Adrenal gland (tissue), 12 donors: ENCODE data around the gene MED13. TPM values are rescaled to one million over a fixed set of nuclear protein-coding genes. Genes with fewer than 3 reads are reported as not detected.

Source experiments
- DNase-seq, 7 donors: peaks; one replicate each; pipeline ENCODE4 v3.0.0-alpha.2; 2019 to 2020
- H3K27ac ChIP-seq, 5 donors: fragments of 200-600 bp; sonication (generic) in 4 of 5; 1 replicate in 3 of 5; 2 replicates in 2 of 5; pipeline versions ENCODE4 v1.5.1 to v1.8.0; 2016 to 2020; ENCODE audit warnings: mild to moderate bottlenecking in 1 of 5
- H3K27me3 ChIP-seq: fragments of 200-600 bp; 2 replicates; pipeline ENCODE4 v1.8.0; 2021
- H3K36me3 ChIP-seq, 2 donors: fragments of 200-600 bp; replicated peaks in 1 of 2; 1 replicate in 1 of 2; 2 replicates in 1 of 2; pipeline versions ENCODE4 v1.5.1 to v1.8.0; 2018 to 2022
- H3K4me1 ChIP-seq, 2 donors: fragments of 200-600 bp; replicated peaks in 1 of 2; 1 replicate in 1 of 2; 2 replicates in 1 of 2; pipeline versions ENCODE4 v1.5.1 to v1.8.0; 2018 to 2021
- H3K4me3 ChIP-seq, 4 donors: fragments of 200-600 bp; sonication (generic) in 3 of 4; one replicate each; pipeline ENCODE4 v1.5.1; 2016 to 2018
- H3K9me3 ChIP-seq, 3 donors: fragments of 200-600 bp; sonication (generic) in 1 of 3; replicated peaks in 1 of 3; 1 replicate in 2 of 3; 2 replicates in 1 of 3; pipeline versions ENCODE4 v1.5.1 to v1.8.0; 2016 to 2021
- CTCF ChIP-seq, 6 experiments: fragments of 450-650 bp in 4 of 6; fragments of 200-600 bp in 2 of 6; sonication (generic) in 1 of 6; IDR thresholded peaks; 1 replicate in 5 of 6; 2 replicates in 1 of 6; pipeline versions ENCODE4 v1.5.1 to v1.8.0; 2016 to 2021; ENCODE audit warnings: antibody characterized with exemption in 6 of 6, mild to moderate bottlenecking in 2 of 6, moderate library complexity in 1 of 6
- POLR2A ChIP-seq, 2 donors: fragments of 450-650 bp; IDR thresholded peaks; one replicate each; pipeline ENCODE4 v1.6.1; 2017; ENCODE audit warnings: antibody characterized with exemption in 2 of 2, mild to moderate bottlenecking in 2 of 2, moderate library complexity in 1 of 2
- WGBS, 4 donors: extraction: QIAGEN DNeasy Blood & Tissue Kit in 2 of 4; methylation state at CpG; one replicate each; pipeline versions ENCODE4 v1.1.5 to v1.1.7; 2013 to 2017; 5-methylcytosine and 5-hydroxymethylcytosine counted together
- intact Hi-C, 2 donors: fragments of 100-400 bp; cut with DNase I; formaldehyde crosslinking; loops; one replicate each; pipeline versions ENCODE4 v1.14.1 to v1.15.0; 2022 to 2023
- polyA plus RNA-seq, 3 donors: library from polyadenylated mRNA; stranded (reverse); fragments of 200-250 nt in 2 of 3; fragments of 350-450 nt in 1 of 3; fragmentation: Illumina TruSeq in 1 of 3; extraction: RNeasy Lipid Tissue Mini Kit (QIAGEN cat#74804) in 1 of 3; gene quantifications; one replicate each; pipeline ENCODE4 v1.2.3, GENCODE V29; 2013 to 2014
- total RNA-seq, 9 donors: library from RNA; depleted of rRNA in 4 of 9; stranded (reverse); fragments of >200 nt in 4 of 9; fragments of 120-200 nt in 1 of 9; fragmentation: NEBNext Ultra II Directional in 1 of 9; extraction: Animal tissue kit (Norgen Biotek cat#: 25700) in 1 of 9; gene quantifications; one replicate each; pipeline versions ENCODE4 v1.1.0 to v1.2.4, GENCODE V29; 2013 to 2023
- donor health status: healthy with polysubstance abuse.
- donor health status: Bipolar disorder and iron deficiency.
- donor health status: DM: yes; HTN: yes; CAD: no.
- donor health status: DM: no; HTN: no; CAD: no.
- donor health status: DM: no; HTN: no; CAD: no.
- donor health status: DM: yes; HTN: yes; CAD: no.

MED13 gene
- total and polyA plus RNA-seq, 12 donors, result 8.2 to 62.3 (median 51.8) TPM

- Histone ChIP-seq H3K4me1 (peaks cover 21 to 31% of the 10 kb centered on the region in 2 donors), H3K36me3 (peaks cover 0 to 13% of the 10 kb centered on the region in 2 donors), H3K27me3 (no peaks in the 10 kb centered on the region), H3K9me3 (no peaks in the 10 kb centered on the region), H3K27ac (peak overlapping the region; percentile 53 to 99 (median 98)), H3K4me3 (peak overlapping the region in 3 of 4 donors; percentile 56 to 98 (median 96))
- TF ChIP-seq CTCF (IDR thresholded peaks at IDR 0.05), result no peak
- TF ChIP-seq POLR2A (IDR thresholded peaks at IDR 0.05), result no peak
- 0 to 2% (median 1%) methylated on average over 5 of the region's 5 CpGs for WGBS, 4 donors
- intact Hi-C loops, result loop anchor here in 1 of 2 donors (10.0 kb wide), 1 partner anchor 429 kb away; no protein-coding TSS in a partner anchor
- no peak for DNase-seq
Observed at GRCh38 chr17:62064029-62064790, 868 bp downstream of the MED13 start.

DNA sequence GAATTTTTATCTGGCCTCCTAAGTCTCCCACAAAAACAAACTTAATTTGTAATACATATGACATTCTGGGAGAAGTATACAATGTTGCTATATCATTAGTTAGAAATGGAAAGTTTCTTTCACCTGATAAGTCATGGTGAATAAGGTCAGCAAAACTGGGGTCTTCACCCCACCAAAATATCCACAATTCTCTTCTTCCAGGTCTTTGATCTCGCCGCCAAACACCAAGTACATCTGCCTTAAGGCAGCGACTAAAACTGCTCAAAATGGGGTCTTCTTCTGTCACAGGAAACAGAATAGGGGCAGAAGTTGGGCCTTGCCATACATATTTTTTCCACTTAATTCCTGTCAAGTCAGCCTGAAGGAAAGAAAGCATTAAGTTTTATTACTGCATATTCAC, 2.1 kb downstream of the MED13 start:
- TF ChIP-seq CTCF (IDR thresholded peaks at IDR 0.05) (no peak), POLR2A (IDR thresholded peaks at IDR 0.05) (no peak)
- Histone ChIP-seq H3K4me1 (peaks cover 21 to 35% of the 10 kb centered on the region in 2 donors), H3K36me3 (peaks cover 0 to 13% of the 10 kb centered on the region in 2 donors), H3K27me3 (no peaks in the 10 kb centered on the region), H3K4me3 (peak overlapping the region in 2 of 4 donors; percentile 96 to 98), H3K27ac (no peak overlapping the region), H3K9me3 (no peaks in the 10 kb centered on the region)
- DNase-seq, result no peak
- intact Hi-C loops, result loop anchor here in 1 of 2 donors (10.0 kb wide), 1 partner anchor 428 kb away; no protein-coding TSS in a partner anchor
- 63 to 72% (median 69%) methylated on average over 3 of the region's 3 CpGs for WGBS, 4 donors

GRCh38 chr17:62062302-62062701, 2.8 kb downstream of the MED13 start:
- Histone ChIP-seq H3K36me3 (peaks cover 0 to 13% of the 10 kb centered on the region in 2 donors), H3K4me3 (peak overlapping the region in 1 of 4 donors; percentile 96), H3K27ac (no peak overlapping the region), H3K4me1 (peaks cover 21 to 42% of the 10 kb centered on the region in 2 donors), H3K9me3 (no peaks in the 10 kb centered on the region), H3K27me3 (no peaks in the 10 kb centered on the region)
- no peak for DNase-seq
- no peak for TF ChIP-seq POLR2A (IDR thresholded peaks at IDR 0.05)
- no peak for TF ChIP-seq CTCF (IDR thresholded peaks at IDR 0.05)
- intact Hi-C loops, result loop anchor here in 1 of 2 donors (10.0 kb wide), 1 partner anchor 428 kb away; no protein-coding TSS in a partner anchor
- 4 to 14% (median 9%) methylated on average over 1 of the region's 1 CpG for WGBS, 4 donors

DNA sequence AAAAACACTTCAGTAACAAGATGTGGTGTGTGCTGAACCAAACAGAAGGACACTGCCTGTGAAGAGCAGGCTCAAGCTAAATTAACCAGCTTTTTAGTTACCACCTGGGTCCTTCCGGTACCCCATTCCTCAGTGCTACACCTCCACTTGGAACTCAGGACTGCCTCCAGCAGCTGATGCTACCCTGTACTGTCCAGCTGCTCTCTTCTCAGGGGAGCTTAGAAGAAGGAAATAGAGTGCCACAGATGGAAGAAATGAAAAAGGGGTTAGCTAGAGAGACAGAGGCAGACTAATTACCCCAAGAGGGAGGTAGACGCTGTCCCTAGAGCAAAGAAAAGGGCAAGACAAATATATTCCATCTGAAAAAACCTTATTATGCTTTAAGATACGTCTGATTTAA, 5.7 kb downstream of the MED13 start:
- Histone ChIP-seq H3K4me1 (peaks cover 24 to 57% of the 10 kb centered on the region in 2 donors), H3K27ac (no peak overlapping the region), H3K9me3 (no peaks in the 10 kb centered on the region), H3K4me3 (no peak overlapping the region), H3K27me3 (no peaks in the 10 kb centered on the region), H3K36me3 (peaks cover 0 to 13% of the 10 kb centered on the region in 2 donors)
- TF ChIP-seq CTCF (IDR thresholded peaks at IDR 0.05) (no peak), POLR2A (IDR thresholded peaks at IDR 0.05) (no peak)
- WGBS, 4 donors, result 68 to 75% (median 73%) methylated on average over 3 of the region's 3 CpGs
- intact Hi-C loops, result no loop called here
- DNase-seq, result no peak
